H1 (cell line): ENCODE data around the gene GREM2. TPM values are rescaled to one million over a fixed set of nuclear protein-coding genes. Genes with fewer than 3 reads are reported as not detected.

Experiments used
- ATF2 ChIP-seq: IDR thresholded peaks from 2 replicates; pipeline ENCODE4 v1.6.1; 2012; ENCODE audit warnings: low read length, inconsistent platforms
- polyA plus RNA-seq, 7 experiments: library from polyadenylated mRNA; depleted of rRNA in 3 of 7; stranded (reverse) in 5 of 7; unstranded in 2 of 7; fragments of >200 nt in 5 of 7; fragments of 200-250 nt in 2 of 7; gene quantifications; 1 replicate in 5 of 7; 2 replicates in 1 of 7; 4 replicates in 1 of 7; pipeline versions ENCODE4 v1.2.1 to v1.2.3, GENCODE V29; 2011 to 2013; ENCODE audit warnings: missing spikeins in 2 of 7, mixed read lengths in 2 of 7
- total RNA-seq: library from RNA; stranded (reverse); fragmentation: NEBNext Ultra II Directional; extraction: Animal tissue kit (Norgen Biotek cat#: 25700); gene quantifications from 2 replicates; pipeline ENCODE4 v1.2.1, GENCODE V29; 2021

GREM2 gene
- total and polyA plus RNA-seq, 2 of the 8 experiments (the other 6 are each of a cell fraction or from before 2014, with no cell fraction given), result 0.05 TPM; not detected in 1

- no peak for TF ChIP-seq ATF2
These were observed 113.6 kb downstream of the GREM2 start (continued) for GRCh38 chr1:240498335-240498734.
